IPS DF 4.7 (cell line): ENCODE results near the gene GABRA5.
"Not testable (repeated sequence)": the region's sequence is repeated elsewhere in the genome, so short reads cannot be mapped to it uniquely, and the experiment has no call there.

Experiments
- DNase-seq: peaks from one replicate; pipeline ENCODE4 v3.0.0-alpha.2; 2013; ENCODE audit warnings: low spot score; ENCODE audit errors: extremely low read depth

Gene GABRA5

GRCh38 chr15:26875476-26875850 is 8.6 kb downstream of the GABRA5 start:
- DNase-seq: no peak

GRCh38 chr15:26877831-26878230 is 11.0 kb downstream of the GABRA5 start:
- no peak for DNase-seq

GRCh38 chr15:26879706-26880105 is 12.8 kb downstream of the GABRA5 start:
- DNase-seq: no peak

DNA sequence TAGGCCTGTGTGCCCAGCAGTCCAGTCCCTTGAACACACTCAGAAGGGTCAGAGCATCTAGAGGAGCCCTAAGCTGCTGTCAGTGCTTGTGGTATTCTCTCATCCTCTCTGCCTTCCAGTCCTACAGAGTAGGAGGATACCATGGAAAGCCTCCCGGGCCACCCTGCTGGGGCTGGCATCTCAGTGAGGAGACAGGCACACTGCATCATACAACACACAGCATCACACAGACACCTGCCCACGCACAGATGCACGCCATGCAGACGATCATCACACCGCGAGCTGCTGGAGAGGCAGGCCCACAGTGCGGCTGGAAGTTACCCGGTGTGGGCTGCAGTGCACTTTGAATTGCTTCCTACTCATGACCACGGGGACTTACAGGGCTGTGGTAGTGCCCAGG is 15.2 kb downstream of the GABRA5 start:
- no peak for DNase-seq

- no peak for DNase-seq
Observed at GRCh38 chr15:26882616-26883365, 15.9 kb downstream of the GABRA5 start.

- no peak for DNase-seq
Observed at GRCh38 chr15:26883466-26883865, 16.6 kb downstream of the GABRA5 start.

DNA sequence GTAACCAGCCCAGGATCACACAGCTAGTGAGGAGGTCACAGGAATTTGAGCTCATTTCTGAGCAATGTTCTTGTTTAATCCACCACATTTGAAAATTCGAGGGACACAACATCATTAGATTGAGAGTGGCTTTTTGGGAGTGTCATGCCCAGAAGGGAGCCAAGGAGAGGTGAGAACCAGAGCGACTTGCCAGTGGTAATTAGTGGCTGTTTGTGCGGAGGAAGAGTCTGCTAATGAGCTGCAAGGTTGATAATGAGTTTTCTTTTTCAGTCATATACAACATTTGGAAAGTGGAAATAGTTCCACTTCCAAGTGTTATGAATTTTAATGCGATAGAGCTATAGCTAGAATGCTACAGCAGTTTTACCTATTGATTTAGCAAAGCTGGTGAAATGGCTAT is 19.7 kb downstream of the GABRA5 start:
- no peak for DNase-seq

- no peak for DNase-seq
Observed at GRCh38 chr15:26887926-26888666, 21.2 kb downstream of the GABRA5 start.

- DNase-seq: no peak
Observed at GRCh38 chr15:26888761-26889160, 21.9 kb downstream of the GABRA5 start.

GRCh38 chr15:26889298-26889898 is 22.5 kb downstream of the GABRA5 start:
- no peak for DNase-seq

- no peak for DNase-seq
Observed at GRCh38 chr15:26890451-26890850, 23.6 kb downstream of the GABRA5 start.

DNA sequence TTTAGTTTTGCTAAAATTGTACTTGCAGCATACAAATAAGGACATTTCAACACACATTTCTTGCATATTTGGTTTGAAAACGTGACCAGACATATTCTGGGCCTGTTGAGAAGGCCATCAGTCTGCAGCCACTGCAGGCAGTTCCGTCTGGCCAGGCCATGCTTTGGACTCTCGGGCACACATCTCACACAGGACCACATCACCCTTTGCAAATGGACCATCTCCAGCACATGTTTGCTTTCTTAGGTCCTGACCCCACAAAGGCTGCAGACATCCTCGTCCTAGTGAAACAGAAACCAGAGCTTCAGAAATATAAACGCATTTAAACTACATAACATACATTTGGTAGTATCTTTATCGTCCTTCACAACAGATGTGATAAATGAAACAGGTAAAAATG is 24.1 kb downstream of the GABRA5 start:
- no peak for DNase-seq

DNA sequence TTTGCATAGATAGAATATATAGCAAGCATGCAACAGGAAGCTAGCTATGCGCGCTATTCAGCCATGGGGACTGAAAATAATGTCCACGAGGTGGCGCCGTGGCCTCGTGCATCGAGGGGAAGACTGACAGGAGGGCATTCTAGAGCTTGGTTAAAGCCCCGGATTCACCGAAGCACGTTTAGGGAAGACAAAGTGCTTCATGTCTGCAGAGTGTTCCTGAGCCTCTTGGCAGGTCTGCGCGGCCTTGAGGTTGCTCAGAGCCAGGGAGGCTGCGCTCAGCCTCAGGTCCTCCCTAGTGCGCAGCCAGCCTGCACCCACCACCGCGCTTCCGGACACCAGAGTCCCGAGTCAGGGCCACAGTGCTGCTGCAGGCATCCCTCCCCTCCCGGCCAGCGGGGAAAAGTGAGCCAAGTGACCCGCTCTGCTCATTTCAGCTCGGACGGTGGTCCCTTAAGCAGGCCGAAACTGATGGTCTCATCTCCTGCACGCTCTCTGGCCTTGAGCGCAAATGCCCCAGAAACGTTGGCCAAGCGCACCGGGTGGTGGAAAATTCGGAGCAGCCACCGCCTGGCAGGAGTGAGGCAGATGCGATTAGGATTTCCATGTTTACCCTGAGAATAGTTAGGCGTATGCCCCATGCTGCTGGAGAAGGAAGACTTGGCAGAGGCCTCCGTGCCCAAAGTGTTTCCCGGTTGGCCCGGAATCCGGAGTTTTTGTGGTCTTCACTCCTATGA is 24.8 kb downstream of the GABRA5 start:
- DNase-seq: peak; percentile 68

DNA sequence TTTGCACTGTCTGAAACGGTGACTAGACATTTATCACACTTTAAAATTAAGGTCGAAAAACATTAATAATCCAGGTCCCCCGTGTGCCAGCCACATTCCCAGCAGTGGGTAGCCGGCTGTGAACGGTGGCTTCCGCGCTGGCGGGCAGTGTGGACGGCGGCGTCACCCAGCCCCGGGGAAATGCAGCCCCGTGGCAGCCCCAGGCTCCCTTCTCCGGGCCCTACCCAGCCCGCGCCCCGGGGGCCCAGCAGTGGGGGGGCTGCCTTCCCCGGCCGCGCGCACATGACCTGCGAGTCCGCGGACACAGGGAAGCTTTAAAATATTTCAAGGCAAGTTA is 25.3 kb downstream of the GABRA5 start:
- no peak for DNase-seq

GRCh38 chr15:26892678-26893077 is 25.8 kb downstream of the GABRA5 start:
- no peak for DNase-seq

- no peak for DNase-seq
Observed at GRCh38 chr15:26893351-26894065, 26.6 kb downstream of the GABRA5 start.

- DNase-seq: no peak
Observed at GRCh38 chr15:26894181-26894580, 27.3 kb downstream of the GABRA5 start.

DNA sequence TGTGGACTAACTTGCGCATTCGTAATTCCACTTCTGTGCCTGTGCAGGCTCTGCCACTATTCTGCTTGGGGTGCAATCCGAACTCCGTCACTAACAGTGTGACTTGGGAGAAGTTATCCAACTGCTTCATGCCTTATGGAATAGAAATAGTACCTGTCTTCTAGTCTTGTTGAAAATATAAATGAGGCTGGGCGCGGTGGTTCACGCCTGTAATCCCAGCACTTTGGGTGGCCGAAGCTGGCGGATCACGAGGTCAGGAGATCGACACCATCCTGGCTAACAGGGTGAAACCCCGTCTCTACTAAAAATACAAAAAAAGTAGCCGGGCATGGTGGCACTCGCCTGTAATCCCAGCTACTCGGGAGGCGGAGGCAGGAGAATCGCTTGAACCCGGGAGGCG is 28.5 kb downstream of the GABRA5 start:
- not testable (repeated sequence) for DNase-seq

DNA sequence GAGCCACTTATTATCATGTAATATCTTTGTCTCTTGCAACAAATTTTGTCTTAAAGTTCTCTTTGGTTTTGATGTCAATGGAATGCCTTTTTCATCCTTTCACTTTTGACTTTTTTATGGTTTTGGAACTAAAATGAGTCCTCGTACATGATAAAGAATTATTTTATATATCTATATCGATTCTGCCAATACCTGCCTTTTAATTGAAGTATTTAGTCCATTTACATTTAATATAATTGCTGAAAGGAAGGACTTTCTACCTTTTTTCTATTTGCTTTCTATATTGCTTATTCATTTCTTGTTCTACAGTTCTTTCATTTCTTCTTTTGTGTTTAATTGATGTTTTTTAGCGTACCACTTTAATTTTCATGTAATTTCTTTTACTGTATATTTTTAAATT is 32.8 kb downstream of the GABRA5 start:
- no peak for DNase-seq

- DNase-seq: no peak
Observed at GRCh38 chr15:26901041-26901440, 34.2 kb downstream of the GABRA5 start.

GRCh38 chr15:26910715-26911114 is 43.9 kb downstream of the GABRA5 start:
- no peak for DNase-seq
